DMS 273 (cell line): ENCODE data around the gene FREY1.

Experiments
- DNase-seq: peaks from one replicate; lab custom pipeline; 2025; ENCODE audit not compliant: unreplicated experiment; lab: John Stamatoyannopoulos, UW

The FREY1 gene

GRCh38 chr11:45928535-45929215 lies 21.6 kb upstream of the FREY1 start:
- DNase-seq: no peak

GRCh38 chr11:45927684-45928413 lies 20.8 kb upstream of the FREY1 start:
- no peak for DNase-seq

- DNase-seq: no peak
These were observed 20.2 kb upstream of the FREY1 start for GRCh38 chr11:45927332-45927683.

GRCh38 chr11:45926536-45927331 lies 19.7 kb upstream of the FREY1 start:
- DNase-seq: no peak

GRCh38 chr11:45926001-45926401 lies 18.9 kb upstream of the FREY1 start:
- DNase-seq: no peak

GRCh38 chr11:45925550-45925949 lies 18.5 kb upstream of the FREY1 start:
- no peak for DNase-seq

GRCh38 chr11:45924927-45925326 lies 17.9 kb upstream of the FREY1 start:
- DNase-seq: no peak

- no peak for DNase-seq
These were observed 17.2 kb upstream of the FREY1 start for GRCh38 chr11:45924036-45924915.

GRCh38 chr11:45922425-45923082 lies 15.5 kb upstream of the FREY1 start, which contains the start of gene LARGE2:
Gene LARGE2 (plus strand): TSS chr11:45922656. CDS start chr11:45922883, 227 bp downstream.
- DNase-seq: peak; percentile 65

- peak; percentile 39 for DNase-seq
These were observed 14.7 kb upstream of the FREY1 start for GRCh38 chr11:45921561-45922424.

- DNase-seq: no peak
These were observed 13.7 kb upstream of the FREY1 start for GRCh38 chr11:45920531-45921477.

- DNase-seq: no peak
These were observed 12.9 kb upstream of the FREY1 start for GRCh38 chr11:45919806-45920530.

GRCh38 chr11:45918962-45919675 lies 12.0 kb upstream of the FREY1 start:
- no peak for DNase-seq

GRCh38 chr11:45918331-45918941 lies 11.4 kb upstream of the FREY1 start:
- DNase-seq: peak; percentile 83

GRCh38 chr11:45917623-45918330 lies 10.7 kb upstream of the FREY1 start, which contains the start of gene PEX16:
Gene PEX16 (minus strand): TSS chr11:45917877. CDS start chr11:45917811, 66 bp downstream.
- DNase-seq: peak; percentile 98

GRCh38 chr11:45917286-45917622 lies 10.2 kb upstream of the FREY1 start:
- DNase-seq: peak; percentile 34
